H1 (cell line): ENCODE results near the gene ZRANB3. TPM values are rescaled to one million over a fixed set of nuclear protein-coding genes. Genes with fewer than 3 reads are reported as not detected.

Experiments
- polyA plus RNA-seq, 7 experiments: library from polyadenylated mRNA; depleted of rRNA in 3 of 7; stranded (reverse) in 5 of 7; unstranded in 2 of 7; fragments of >200 nt in 5 of 7; fragments of 200-250 nt in 2 of 7; gene quantifications; 1 replicate in 5 of 7; 2 replicates in 1 of 7; 4 replicates in 1 of 7; pipeline versions ENCODE4 v1.2.1 to v1.2.3, GENCODE V29; 2011 to 2013; ENCODE audit warnings: missing spikeins in 2 of 7, mixed read lengths in 2 of 7
- total RNA-seq: library from RNA; stranded (reverse); fragmentation: NEBNext Ultra II Directional; extraction: Animal tissue kit (Norgen Biotek cat#: 25700); gene quantifications from 2 replicates; pipeline ENCODE4 v1.2.1, GENCODE V29; 2021
- TF ChIP-seq, protein P1 (sequence below): IDR thresholded peaks from 2 replicates; pipeline ENCODE4 v1.6.1; 2012; ENCODE audit warnings: inconsistent platforms

ZRANB3 gene
- total and polyA plus RNA-seq, 2 of the 8 experiments (the other 6 are each of a cell fraction or from before 2014, with no cell fraction given) = 4.5 to 19.3 TPM

DNA sequence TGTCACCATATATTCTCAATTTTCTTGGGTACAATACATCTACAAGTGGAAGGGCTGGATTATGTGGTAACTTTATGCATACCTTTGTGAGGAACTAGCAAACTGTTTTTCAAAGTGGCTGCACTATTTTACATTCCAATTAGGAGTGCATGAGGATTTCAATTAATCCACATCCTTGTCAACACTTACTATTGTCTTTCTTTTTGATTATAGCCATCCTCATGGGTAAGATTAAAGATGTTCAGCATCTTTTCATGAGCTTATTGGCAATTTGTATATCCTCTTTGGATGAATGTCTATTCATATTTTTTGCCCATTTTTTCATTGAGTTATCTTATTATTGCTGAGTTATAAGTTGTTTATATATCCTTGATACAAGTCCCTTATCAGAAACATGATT is 73.7 kb downstream of the ZRANB3 start (continued):
- TF ChIP-seq, protein P1, sequence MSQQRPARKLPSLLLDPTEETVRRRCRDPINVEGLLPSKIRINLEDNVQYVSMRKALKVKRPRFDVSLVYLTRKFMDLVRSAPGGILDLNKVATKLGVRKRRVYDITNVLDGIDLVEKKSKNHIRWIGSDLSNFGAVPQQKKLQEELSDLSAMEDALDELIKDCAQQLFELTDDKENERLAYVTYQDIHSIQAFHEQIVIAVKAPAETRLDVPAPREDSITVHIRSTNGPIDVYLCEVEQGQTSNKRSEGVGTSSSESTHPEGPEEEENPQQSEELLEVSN = no peak
- TF ChIP-seq, all 59 proteins: peak for 0
